GM21526 (cell line): ENCODE data around the gene DHRSX.

Source experiments
- ATAC-seq: cut with Tn5 transposase; IDR thresholded peaks from one replicate; pipeline ENCODE4 v1.9.1; 2021; ENCODE audit warnings: moderate library complexity; ENCODE audit not compliant: unreplicated experiment, low FRiP score

DHRSX gene

DNA sequence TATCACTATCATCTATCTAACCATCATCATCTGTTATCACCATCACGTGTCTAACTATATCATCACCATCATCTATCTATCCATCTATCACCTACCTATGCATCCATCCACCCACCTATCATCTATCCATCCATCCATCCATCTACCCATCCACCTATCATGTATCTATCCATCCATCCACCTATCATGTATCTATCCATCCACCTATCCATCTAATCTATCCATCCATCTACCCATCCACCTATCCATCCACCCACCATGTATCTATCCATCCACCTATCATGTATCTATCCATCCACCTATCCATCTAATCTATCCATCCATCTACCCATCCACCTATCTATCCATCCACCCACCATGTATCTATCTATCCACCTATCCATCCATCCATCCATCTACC, 316.7 kb downstream of the DHRSX start:
- ATAC-seq: no peak

DNA sequence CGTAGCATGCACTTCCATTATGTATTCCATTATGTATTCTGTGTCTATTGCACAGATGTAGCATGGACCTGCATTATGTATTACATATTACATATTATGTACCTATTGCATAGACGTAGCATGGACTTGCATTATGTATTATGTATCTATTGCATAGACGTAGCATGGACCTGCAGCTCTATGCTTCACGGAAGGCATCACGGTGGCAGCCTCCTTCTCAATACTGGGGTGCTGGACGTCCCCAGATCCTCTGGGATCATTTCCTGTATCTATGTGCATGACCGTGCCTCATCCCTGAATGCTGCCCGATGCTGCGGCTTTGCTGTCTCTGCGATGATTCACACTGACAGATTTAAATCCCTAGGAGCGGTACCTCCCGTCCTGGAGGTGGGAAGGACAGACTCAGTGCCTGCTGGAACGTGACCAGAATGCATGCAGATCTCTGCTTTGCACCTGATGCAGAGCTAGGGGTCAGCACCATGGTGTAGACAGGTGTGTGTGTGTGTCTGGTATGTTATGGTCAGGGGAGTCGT, 317.5 kb downstream of the DHRSX start:
- ATAC-seq: no peak

DNA sequence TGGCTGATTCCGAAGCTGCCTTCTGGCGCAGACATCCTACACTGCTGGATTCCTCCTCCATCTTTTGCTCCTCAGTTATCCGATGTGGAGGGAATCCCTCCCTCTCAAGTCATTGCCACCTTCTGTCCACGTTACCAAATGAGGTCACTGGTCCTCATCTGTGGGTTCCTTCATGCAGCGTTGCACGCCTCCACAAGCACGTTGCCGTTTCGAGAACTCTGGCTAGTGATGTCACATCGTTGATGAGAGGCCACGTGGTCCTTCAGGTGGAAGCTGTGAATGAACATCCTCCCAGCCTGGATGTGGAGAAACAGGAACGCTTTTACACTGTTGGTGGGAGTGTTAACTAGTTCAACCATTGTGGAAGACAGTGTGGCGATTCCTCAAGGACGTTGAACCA, 323.2 kb downstream of the DHRSX start:
- ATAC-seq: no peak

DNA sequence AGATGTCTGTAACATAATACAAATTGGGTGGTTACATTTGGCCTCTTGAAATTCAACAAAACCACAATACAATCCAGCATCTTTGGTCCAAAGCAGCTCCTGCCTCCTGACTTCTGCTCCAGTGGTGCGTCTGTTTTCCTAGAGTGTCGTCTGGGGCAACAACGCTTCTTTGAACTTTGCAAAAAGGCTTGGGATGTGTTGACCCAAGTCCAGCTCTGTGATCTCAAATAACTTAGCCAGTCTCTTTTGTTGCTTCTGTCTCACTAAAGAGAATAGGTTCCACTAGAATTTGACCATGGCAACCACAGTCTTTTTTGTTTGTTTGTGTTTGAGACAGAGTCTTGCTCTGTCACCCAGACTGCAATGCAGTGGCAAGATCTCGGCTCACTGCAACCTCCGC, 324.0 kb downstream of the DHRSX start:
- ATAC-seq: no peak

DNA sequence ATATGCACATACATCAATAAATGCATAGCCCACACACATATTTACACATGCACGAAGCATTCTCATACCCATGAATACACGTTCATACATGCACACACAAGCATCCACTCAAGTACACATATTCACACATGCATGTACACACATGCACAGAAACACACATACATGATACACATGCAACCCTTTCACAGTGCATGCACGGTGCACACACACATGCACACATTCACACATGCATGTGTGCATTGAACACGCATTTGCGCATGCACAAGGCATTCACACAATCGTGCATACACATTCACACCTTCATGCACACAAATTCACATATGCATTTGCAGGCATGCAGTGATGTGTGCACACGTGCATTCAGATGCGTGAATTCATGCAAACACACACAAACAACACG, 324.5 kb downstream of the DHRSX start:
- no peak for ATAC-seq

DNA sequence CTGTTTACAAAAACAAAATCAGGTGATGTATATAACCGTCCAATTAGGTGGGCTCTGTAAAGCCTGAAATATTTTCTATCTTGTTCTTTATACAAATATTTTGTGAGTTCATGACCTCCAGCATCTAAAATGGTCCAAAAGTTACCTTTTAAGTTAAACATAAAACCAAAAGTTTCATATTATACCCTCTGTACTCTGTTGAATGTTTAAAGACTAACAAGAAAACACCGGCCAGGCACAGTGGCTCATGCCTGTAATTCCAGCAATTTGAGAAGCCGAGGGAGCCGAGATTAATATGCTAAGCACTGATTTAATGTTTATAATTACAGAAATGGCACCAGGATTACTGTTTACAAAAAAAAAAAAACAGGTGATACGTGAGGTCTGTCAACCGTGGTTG, 328.4 kb downstream of the DHRSX start:
- ATAC-seq: no peak
